Osteoblast (primary cell): Measurements from ENCODE around the gene FGD5. TPM values are rescaled to one million over a fixed set of nuclear protein-coding genes. Genes with fewer than 3 reads are reported as not detected.
A peak's percentile ranks its signal among the peaks of the same experiment; 100 is the strongest.

Source experiments
- DNase-seq: peaks from one replicate; pipeline ENCODE4 v3.0.0; 2011; ENCODE audit warnings: low spot score, mixed read lengths; ENCODE audit not compliant: insufficient read length; ENCODE audit errors: missing footprints
- H2AFZ ChIP-seq: 2 replicates; pipeline ENCODE4 v1.6.0; 2011; ENCODE audit warnings: mild to moderate bottlenecking, low read length
- H3K27ac ChIP-seq: 2 replicates; pipeline ENCODE4 v1.5.1; 2011; ENCODE audit warnings: mild to moderate bottlenecking, low read depth, low read length, moderate library complexity
- H3K27me3 ChIP-seq: 2 replicates; pipeline ENCODE4 v1.6.0; 2012; ENCODE audit warnings: mild to moderate bottlenecking, control low read depth, inconsistent platforms, low read length, moderate library complexity; ENCODE audit not compliant: insufficient read depth
- H3K36me3 ChIP-seq: 2 replicates; pipeline ENCODE4 v1.5.1; 2011; ENCODE audit warnings: mild to moderate bottlenecking, low read length, control low read depth, moderate library complexity; ENCODE audit not compliant: insufficient read depth
- H3K4me1 ChIP-seq: 2 replicates; pipeline ENCODE4 v1.5.1; 2011; ENCODE audit warnings: mild to moderate bottlenecking, low read length, control low read depth, moderate library complexity; ENCODE audit not compliant: insufficient read depth
- H3K4me2 ChIP-seq: 2 replicates; pipeline ENCODE4 v1.6.0; 2011; ENCODE audit warnings: mild to moderate bottlenecking, low read length; ENCODE audit not compliant: insufficient read depth
- H3K4me3 ChIP-seq: fragments of 200-600 bp; sonication (generic); 3 replicates; pipeline ENCODE4 v1.5.1; 2012; ENCODE audit warnings: mild to moderate bottlenecking, low read length, inconsistent platforms; ENCODE audit not compliant: insufficient read depth
- H3K79me2 ChIP-seq: 2 replicates; pipeline ENCODE4 v1.6.0; 2012; ENCODE audit warnings: mild to moderate bottlenecking, low read length, control low read depth, inconsistent platforms; ENCODE audit not compliant: insufficient read depth
- H3K9me3 ChIP-seq: 2 replicates; pipeline ENCODE4 v1.5.1; 2011; ENCODE audit warnings: low read depth, low read length, control low read depth
- H4K20me1 ChIP-seq: 2 replicates; pipeline ENCODE4 v1.6.0; 2012; ENCODE audit warnings: mild to moderate bottlenecking, low read length, control low read depth; ENCODE audit not compliant: insufficient read depth
- total RNA-seq: library from RNA; depleted of rRNA; stranded (reverse); fragments of >200 nt; gene quantifications from 2 replicates; pipeline ENCODE4 v1.2.3, GENCODE V29; 2012
- TF ChIP-seq, protein P1 (sequence below): IDR thresholded peaks from 2 replicates; pipeline ENCODE4 v1.5.1; 2011; ENCODE audit warnings: mild to moderate bottlenecking, low read depth, low read length, moderate library complexity; ENCODE audit errors: extremely low read depth

Gene FGD5
- total RNA-seq, 1 donor = under 0.01 TPM

DNA sequence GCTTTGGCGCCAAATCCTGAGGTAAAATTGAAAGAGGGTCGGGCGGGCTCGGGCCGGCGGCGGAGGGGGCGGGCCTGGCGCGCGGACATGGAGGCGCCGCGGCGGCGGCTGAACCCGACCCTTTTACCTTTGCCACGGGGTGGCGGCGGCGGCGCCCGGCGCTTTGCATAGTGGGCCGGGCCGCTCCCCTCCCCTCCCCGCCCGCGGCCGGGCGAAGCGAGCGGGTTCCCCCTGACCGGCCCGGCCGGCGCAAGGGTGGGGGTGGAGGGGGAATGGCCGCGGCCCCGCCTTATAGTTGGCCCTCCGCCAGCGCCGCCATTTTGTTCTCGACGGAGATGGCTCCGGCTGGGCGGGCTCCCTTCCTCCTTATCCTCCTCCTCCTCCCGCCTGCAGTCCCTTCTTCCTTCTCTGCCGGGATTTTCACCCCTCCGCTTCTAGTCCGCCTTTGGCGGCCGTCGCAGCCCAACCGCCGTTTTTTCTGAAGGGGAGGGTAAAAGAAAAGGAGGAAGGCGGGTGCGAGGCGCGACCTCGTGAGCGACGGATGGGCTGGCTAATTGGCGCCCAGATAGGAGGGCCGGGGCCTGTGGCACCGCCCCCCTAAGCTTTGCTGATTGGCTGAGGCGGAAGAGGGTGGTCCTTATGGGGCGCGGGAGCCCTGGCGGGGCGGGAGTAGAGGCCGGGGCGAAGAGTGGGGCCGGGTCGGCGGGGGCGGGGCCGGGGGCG, 129.3 kb downstream of the FGD5 start:
- H3K9me3 ChIP-seq = no peaks in the 10 kb centered on the region
- peaks cover 20% of the 10 kb centered on the region for H3K36me3 ChIP-seq
- peak; percentile 100 for DNase-seq
- peaks cover 85% of the 10 kb centered on the region for H3K79me2 ChIP-seq
- H4K20me1 ChIP-seq = peaks cover 9% of the 10 kb centered on the region
- H2AFZ ChIP-seq = peak overlapping the region; percentile 94
- TF ChIP-seq, protein P1, sequence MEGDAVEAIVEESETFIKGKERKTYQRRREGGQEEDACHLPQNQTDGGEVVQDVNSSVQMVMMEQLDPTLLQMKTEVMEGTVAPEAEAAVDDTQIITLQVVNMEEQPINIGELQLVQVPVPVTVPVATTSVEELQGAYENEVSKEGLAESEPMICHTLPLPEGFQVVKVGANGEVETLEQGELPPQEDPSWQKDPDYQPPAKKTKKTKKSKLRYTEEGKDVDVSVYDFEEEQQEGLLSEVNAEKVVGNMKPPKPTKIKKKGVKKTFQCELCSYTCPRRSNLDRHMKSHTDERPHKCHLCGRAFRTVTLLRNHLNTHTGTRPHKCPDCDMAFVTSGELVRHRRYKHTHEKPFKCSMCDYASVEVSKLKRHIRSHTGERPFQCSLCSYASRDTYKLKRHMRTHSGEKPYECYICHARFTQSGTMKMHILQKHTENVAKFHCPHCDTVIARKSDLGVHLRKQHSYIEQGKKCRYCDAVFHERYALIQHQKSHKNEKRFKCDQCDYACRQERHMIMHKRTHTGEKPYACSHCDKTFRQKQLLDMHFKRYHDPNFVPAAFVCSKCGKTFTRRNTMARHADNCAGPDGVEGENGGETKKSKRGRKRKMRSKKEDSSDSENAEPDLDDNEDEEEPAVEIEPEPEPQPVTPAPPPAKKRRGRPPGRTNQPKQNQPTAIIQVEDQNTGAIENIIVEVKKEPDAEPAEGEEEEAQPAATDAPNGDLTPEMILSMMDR = no peak
- H3K4me1 ChIP-seq = peaks cover 14% of the 10 kb centered on the region
- peak overlapping the region; percentile 94 for H3K4me2 ChIP-seq
- peak overlapping the region; percentile 92 for H3K4me3 ChIP-seq
- H3K27ac ChIP-seq = peak overlapping the region; percentile 88
- H3K27me3 ChIP-seq = no peaks in the 10 kb centered on the region

DNA sequence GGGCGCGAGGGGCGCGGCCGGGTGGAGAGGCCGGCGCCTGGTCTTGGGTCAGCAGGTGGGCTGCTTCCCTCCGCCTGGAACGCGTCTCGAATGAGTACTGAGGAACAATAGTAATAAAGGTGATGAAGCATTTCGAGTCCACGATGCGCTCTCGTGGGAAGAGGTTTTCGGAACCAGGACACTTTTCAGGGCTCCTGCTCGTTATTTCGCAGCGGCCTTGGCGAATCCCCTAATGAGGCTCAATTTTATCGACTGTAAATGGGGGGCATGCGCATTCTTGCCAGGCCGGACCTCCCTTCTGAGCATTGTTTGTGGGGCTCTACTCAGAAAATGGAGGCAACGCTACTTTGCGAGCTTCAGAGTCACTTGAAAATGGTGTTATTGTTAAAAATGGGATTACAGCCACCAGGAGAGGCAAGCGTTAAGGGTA, 129.9 kb downstream of the FGD5 start:
- TF ChIP-seq, protein P1 = no peak

DNA sequence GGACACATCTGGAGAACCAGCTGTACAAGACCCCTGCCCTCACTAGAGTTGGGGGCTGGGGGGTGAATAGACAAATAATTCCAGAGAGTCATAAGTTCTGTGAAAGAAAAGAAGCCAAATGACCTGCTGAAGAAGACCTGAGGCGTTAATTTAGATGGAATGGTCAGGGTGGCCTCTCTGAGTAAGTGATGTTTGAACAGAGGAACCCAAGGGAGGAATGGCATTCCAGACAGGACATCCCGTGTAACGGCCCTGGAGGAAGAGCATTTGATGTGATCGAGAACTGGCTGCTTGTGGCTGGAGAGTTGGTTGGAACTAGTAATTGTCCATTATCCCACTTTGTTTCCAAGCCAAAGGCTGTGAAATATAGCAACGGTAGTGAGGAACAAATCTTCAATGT, 130.4 kb downstream of the FGD5 start:
- DNase-seq = no peak
- H3K4me2 ChIP-seq = peak overlapping the region; percentile 94
- TF ChIP-seq, protein P1 = no peak
- H3K36me3 ChIP-seq = peaks cover 12% of the 10 kb centered on the region
- H3K4me3 ChIP-seq = peak overlapping the region; percentile 92
- H2AFZ ChIP-seq = peak overlapping the region; percentile 95
- H3K79me2 ChIP-seq = peaks cover 84% of the 10 kb centered on the region
- H3K27ac ChIP-seq = peak overlapping the region; percentile 69
- H3K4me1 ChIP-seq = peaks cover 14% of the 10 kb centered on the region
- no peaks in the 10 kb centered on the region for H3K27me3 ChIP-seq
- H4K20me1 ChIP-seq = peaks cover 3% of the 10 kb centered on the region
- H3K9me3 ChIP-seq = no peaks in the 10 kb centered on the region

More for the DNA sequence above, 129.9 kb downstream of the FGD5 start:
- peaks cover 85% of the 10 kb centered on the region for H3K79me2 ChIP-seq
- peaks cover 3% of the 10 kb centered on the region for H4K20me1 ChIP-seq
- peak overlapping the region; percentile 94 for H3K4me2 ChIP-seq
- DNase-seq = no peak
- H3K4me1 ChIP-seq = peaks cover 14% of the 10 kb centered on the region
- no peaks in the 10 kb centered on the region for H3K9me3 ChIP-seq
- peak overlapping the region; percentile 69 for H3K27ac ChIP-seq
- H3K4me3 ChIP-seq = peak overlapping the region; percentile 92
- H2AFZ ChIP-seq = peak overlapping the region; percentile 95
- no peaks in the 10 kb centered on the region for H3K27me3 ChIP-seq
- H3K36me3 ChIP-seq = peaks cover 14% of the 10 kb centered on the region

DNA sequence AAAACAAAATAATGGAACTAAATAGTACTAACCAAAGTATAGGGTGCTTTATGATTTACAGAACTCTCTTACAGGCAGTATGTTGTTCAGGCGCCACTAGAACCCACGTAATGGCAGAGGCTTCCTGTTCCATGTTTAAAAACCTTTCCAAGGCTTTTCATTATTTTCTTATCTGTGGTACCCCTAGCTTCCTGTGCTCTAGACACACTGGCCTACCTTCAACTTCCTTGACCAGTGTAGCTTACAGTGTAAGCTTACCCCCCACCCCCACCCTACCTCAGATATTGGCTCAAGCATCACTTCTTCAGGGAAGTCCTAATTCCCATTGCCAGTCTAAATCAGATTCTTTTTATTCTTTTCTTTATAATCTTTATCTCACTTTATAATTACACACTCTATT, 131.5 kb downstream of the FGD5 start:
- H3K27me3 ChIP-seq = no peaks in the 10 kb centered on the region
- no peak overlapping the region for H3K4me3 ChIP-seq
- H3K27ac ChIP-seq = no peak overlapping the region
- DNase-seq = no peak
- TF ChIP-seq, protein P1 = no peak
- peaks cover 3% of the 10 kb centered on the region for H4K20me1 ChIP-seq
- peaks cover 6% of the 10 kb centered on the region for H3K36me3 ChIP-seq
- H2AFZ ChIP-seq = no peak overlapping the region
- H3K4me1 ChIP-seq = peaks cover 14% of the 10 kb centered on the region
- no peak overlapping the region for H3K4me2 ChIP-seq
- H3K9me3 ChIP-seq = no peaks in the 10 kb centered on the region
- H3K79me2 ChIP-seq = peaks cover 83% of the 10 kb centered on the region
